Adrenal gland (tissue), 12 donors: ENCODE measurements around the gene DIAPH3. TPM values are rescaled to one million over a fixed set of nuclear protein-coding genes. Genes with fewer than 3 reads are reported as not detected.

Source experiments
- DNase-seq, 7 donors: peaks; one replicate each; pipeline ENCODE4 v3.0.0-alpha.2; 2019 to 2020
- H3K27ac ChIP-seq, 5 donors: fragments of 200-600 bp; sonication (generic) in 4 of 5; 1 replicate in 3 of 5; 2 replicates in 2 of 5; pipeline versions ENCODE4 v1.5.1 to v1.8.0; 2016 to 2020; ENCODE audit warnings: mild to moderate bottlenecking in 1 of 5
- H3K27me3 ChIP-seq: fragments of 200-600 bp; 2 replicates; pipeline ENCODE4 v1.8.0; 2021
- H3K36me3 ChIP-seq, 2 donors: fragments of 200-600 bp; replicated peaks in 1 of 2; 1 replicate in 1 of 2; 2 replicates in 1 of 2; pipeline versions ENCODE4 v1.5.1 to v1.8.0; 2018 to 2022
- H3K4me1 ChIP-seq, 2 donors: fragments of 200-600 bp; replicated peaks in 1 of 2; 1 replicate in 1 of 2; 2 replicates in 1 of 2; pipeline versions ENCODE4 v1.5.1 to v1.8.0; 2018 to 2021
- H3K4me3 ChIP-seq, 4 donors: fragments of 200-600 bp; sonication (generic) in 3 of 4; one replicate each; pipeline ENCODE4 v1.5.1; 2016 to 2018
- H3K9me3 ChIP-seq, 3 donors: fragments of 200-600 bp; sonication (generic) in 1 of 3; replicated peaks in 1 of 3; 1 replicate in 2 of 3; 2 replicates in 1 of 3; pipeline versions ENCODE4 v1.5.1 to v1.8.0; 2016 to 2021
- CTCF ChIP-seq, 6 experiments: fragments of 450-650 bp in 4 of 6; fragments of 200-600 bp in 2 of 6; sonication (generic) in 1 of 6; IDR thresholded peaks; 1 replicate in 5 of 6; 2 replicates in 1 of 6; pipeline versions ENCODE4 v1.5.1 to v1.8.0; 2016 to 2021; ENCODE audit warnings: antibody characterized with exemption in 6 of 6, mild to moderate bottlenecking in 2 of 6, moderate library complexity in 1 of 6
- POLR2A ChIP-seq, 2 donors: fragments of 450-650 bp; IDR thresholded peaks; one replicate each; pipeline ENCODE4 v1.6.1; 2017; ENCODE audit warnings: antibody characterized with exemption in 2 of 2, mild to moderate bottlenecking in 2 of 2, moderate library complexity in 1 of 2
- WGBS, 4 donors: extraction: QIAGEN DNeasy Blood & Tissue Kit in 2 of 4; methylation state at CpG; one replicate each; pipeline versions ENCODE4 v1.1.5 to v1.1.7; 2013 to 2017; 5-methylcytosine and 5-hydroxymethylcytosine counted together
- intact Hi-C, 2 donors: fragments of 100-400 bp; cut with DNase I; formaldehyde crosslinking; loops; one replicate each; pipeline versions ENCODE4 v1.14.1 to v1.15.0; 2022 to 2023
- polyA plus RNA-seq, 3 donors: library from polyadenylated mRNA; stranded (reverse); fragments of 200-250 nt in 2 of 3; fragments of 350-450 nt in 1 of 3; fragmentation: Illumina TruSeq in 1 of 3; extraction: RNeasy Lipid Tissue Mini Kit (QIAGEN cat#74804) in 1 of 3; gene quantifications; one replicate each; pipeline ENCODE4 v1.2.3, GENCODE V29; 2013 to 2014
- total RNA-seq, 9 donors: library from RNA; depleted of rRNA in 4 of 9; stranded (reverse); fragments of >200 nt in 4 of 9; fragments of 120-200 nt in 1 of 9; fragmentation: NEBNext Ultra II Directional in 1 of 9; extraction: Animal tissue kit (Norgen Biotek cat#: 25700) in 1 of 9; gene quantifications; one replicate each; pipeline versions ENCODE4 v1.1.0 to v1.2.4, GENCODE V29; 2013 to 2023
- donor health status: healthy with polysubstance abuse.
- donor health status: Bipolar disorder and iron deficiency.
- donor health status: DM: yes; HTN: yes; CAD: no.
- donor health status: DM: no; HTN: no; CAD: no.
- donor health status: DM: no; HTN: no; CAD: no.
- donor health status: DM: yes; HTN: yes; CAD: no.

DIAPH3 gene
- total and polyA plus RNA-seq, 12 donors, result 0.07 to 4.2 (median 0.42) TPM; not detected in 3

GRCh38 chr13:59754411-59754810 lies 409.3 kb downstream of the DIAPH3 start:
- H3K4me1 ChIP-seq, result no peaks in the 10 kb centered on the region
- H3K36me3 ChIP-seq, result no peaks in the 10 kb centered on the region
- H3K9me3 ChIP-seq, result no peaks in the 10 kb centered on the region
- WGBS, 4 donors, result 87 to 94% (median 92%) methylated on average over 2 of the region's 2 CpGs
- H3K27me3 ChIP-seq, result no peaks in the 10 kb centered on the region
- no peak overlapping the region for H3K4me3 ChIP-seq
- no peak for DNase-seq
- TF ChIP-seq POLR2A (IDR thresholded peaks at IDR 0.05) (no peak), CTCF (IDR thresholded peaks at IDR 0.05) (no peak)
- H3K27ac ChIP-seq, result no peak overlapping the region
- intact Hi-C loops, result no loop called here

DNA sequence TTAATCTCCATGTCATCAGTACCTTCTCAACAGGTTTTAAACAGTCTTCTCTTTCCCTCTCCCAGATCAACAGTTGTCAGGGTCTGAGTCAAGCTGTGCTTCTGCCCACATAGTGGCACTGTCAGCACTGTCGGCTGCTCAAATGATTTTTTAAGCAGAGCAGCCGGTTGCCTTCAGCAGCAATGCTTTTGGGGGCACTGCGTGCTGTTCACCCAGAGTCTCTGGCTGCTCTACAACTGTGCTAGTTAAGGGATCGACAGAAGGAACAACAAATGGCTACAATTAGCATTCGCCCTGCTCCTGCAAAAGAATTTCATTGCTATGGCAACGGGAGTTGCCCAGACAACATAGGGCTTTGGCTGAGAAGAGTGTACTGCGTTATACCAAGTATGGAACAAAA lies 412.9 kb downstream of the DIAPH3 start:
- WGBS, 4 donors, result 48 to 68% (median 61%) methylated on average over 5 to 7 of the region's 7 CpGs
- intact Hi-C loops, result no loop called here
- no peaks in the 10 kb centered on the region for H3K36me3 ChIP-seq
- no peak for DNase-seq
- no peak overlapping the region for H3K27ac ChIP-seq
- no peaks in the 10 kb centered on the region for H3K27me3 ChIP-seq
- no peaks in the 10 kb centered on the region for H3K4me1 ChIP-seq
- TF ChIP-seq POLR2A (IDR thresholded peaks at IDR 0.05) (no peak), CTCF (IDR thresholded peaks at IDR 0.05) (no peak)
- no peak overlapping the region for H3K4me3 ChIP-seq
- H3K9me3 ChIP-seq, result no peaks in the 10 kb centered on the region

DNA sequence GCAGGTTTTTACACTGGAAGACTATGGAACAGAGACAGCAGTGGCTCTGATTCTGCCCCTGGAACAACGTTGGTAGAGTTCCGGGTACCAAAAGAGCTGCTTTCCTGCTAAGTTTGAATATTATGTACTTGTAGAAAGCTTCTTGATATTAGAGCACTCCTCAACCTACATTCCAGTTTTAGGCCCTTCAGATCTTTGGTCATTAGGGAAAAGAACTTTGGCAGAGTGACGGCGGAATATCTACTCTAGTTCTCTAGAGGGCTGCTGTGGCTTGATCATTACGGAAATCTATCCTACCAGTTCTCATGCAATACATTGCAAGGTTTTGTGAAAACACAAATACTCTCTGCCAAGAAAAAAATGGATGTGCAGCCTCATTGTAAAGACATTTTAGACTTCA lies 415.7 kb downstream of the DIAPH3 start:
- no peak overlapping the region for H3K4me3 ChIP-seq
- WGBS, 4 donors, result 83 to 95% (median 90%) methylated on average over 5 of the region's 5 CpGs
- TF ChIP-seq CTCF (IDR thresholded peaks at IDR 0.05) (no peak), POLR2A (IDR thresholded peaks at IDR 0.05) (no peak)

GRCh38 chr13:59747529-59747928 lies 416.2 kb downstream of the DIAPH3 start:
- no peak overlapping the region for H3K27ac ChIP-seq
- H3K4me1 ChIP-seq, result no peaks in the 10 kb centered on the region
- intact Hi-C loops, result no loop called here
- no peak overlapping the region for H3K4me3 ChIP-seq
- no peaks in the 10 kb centered on the region for H3K9me3 ChIP-seq
- no peaks in the 10 kb centered on the region for H3K27me3 ChIP-seq
- no peak for DNase-seq
- no peaks in the 10 kb centered on the region for H3K36me3 ChIP-seq
- TF ChIP-seq POLR2A (IDR thresholded peaks at IDR 0.05) (no peak), CTCF (IDR thresholded peaks at IDR 0.05) (no peak)
- WGBS, 4 donors, result 97 to 100% (median 99%) methylated on average over 1 of the region's 1 CpG

More for the DNA sequence above, 415.7 kb downstream of the DIAPH3 start:
- Histone ChIP-seq H3K36me3 (no peaks in the 10 kb centered on the region), H3K27me3 (no peaks in the 10 kb centered on the region), H3K27ac (no peak overlapping the region), H3K9me3 (no peaks in the 10 kb centered on the region), H3K4me1 (no peaks in the 10 kb centered on the region)
- intact Hi-C loops, result no loop called here
- no peak for DNase-seq
